NCI-H2107 treated with DMSO at 0.1 percent for 48 hours (cell line): ENCODE measurements around the gene BNC1.

Source experiments
- DNase-seq: peaks from one replicate; lab custom pipeline; 2025; ENCODE audit not compliant: unreplicated experiment; lab: John Stamatoyannopoulos, UW

Gene BNC1, protein sequence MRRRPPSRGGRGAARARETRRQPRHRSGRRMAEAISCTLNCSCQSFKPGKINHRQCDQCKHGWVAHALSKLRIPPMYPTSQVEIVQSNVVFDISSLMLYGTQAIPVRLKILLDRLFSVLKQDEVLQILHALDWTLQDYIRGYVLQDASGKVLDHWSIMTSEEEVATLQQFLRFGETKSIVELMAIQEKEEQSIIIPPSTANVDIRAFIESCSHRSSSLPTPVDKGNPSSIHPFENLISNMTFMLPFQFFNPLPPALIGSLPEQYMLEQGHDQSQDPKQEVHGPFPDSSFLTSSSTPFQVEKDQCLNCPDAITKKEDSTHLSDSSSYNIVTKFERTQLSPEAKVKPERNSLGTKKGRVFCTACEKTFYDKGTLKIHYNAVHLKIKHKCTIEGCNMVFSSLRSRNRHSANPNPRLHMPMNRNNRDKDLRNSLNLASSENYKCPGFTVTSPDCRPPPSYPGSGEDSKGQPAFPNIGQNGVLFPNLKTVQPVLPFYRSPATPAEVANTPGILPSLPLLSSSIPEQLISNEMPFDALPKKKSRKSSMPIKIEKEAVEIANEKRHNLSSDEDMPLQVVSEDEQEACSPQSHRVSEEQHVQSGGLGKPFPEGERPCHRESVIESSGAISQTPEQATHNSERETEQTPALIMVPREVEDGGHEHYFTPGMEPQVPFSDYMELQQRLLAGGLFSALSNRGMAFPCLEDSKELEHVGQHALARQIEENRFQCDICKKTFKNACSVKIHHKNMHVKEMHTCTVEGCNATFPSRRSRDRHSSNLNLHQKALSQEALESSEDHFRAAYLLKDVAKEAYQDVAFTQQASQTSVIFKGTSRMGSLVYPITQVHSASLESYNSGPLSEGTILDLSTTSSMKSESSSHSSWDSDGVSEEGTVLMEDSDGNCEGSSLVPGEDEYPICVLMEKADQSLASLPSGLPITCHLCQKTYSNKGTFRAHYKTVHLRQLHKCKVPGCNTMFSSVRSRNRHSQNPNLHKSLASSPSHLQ

DNA sequence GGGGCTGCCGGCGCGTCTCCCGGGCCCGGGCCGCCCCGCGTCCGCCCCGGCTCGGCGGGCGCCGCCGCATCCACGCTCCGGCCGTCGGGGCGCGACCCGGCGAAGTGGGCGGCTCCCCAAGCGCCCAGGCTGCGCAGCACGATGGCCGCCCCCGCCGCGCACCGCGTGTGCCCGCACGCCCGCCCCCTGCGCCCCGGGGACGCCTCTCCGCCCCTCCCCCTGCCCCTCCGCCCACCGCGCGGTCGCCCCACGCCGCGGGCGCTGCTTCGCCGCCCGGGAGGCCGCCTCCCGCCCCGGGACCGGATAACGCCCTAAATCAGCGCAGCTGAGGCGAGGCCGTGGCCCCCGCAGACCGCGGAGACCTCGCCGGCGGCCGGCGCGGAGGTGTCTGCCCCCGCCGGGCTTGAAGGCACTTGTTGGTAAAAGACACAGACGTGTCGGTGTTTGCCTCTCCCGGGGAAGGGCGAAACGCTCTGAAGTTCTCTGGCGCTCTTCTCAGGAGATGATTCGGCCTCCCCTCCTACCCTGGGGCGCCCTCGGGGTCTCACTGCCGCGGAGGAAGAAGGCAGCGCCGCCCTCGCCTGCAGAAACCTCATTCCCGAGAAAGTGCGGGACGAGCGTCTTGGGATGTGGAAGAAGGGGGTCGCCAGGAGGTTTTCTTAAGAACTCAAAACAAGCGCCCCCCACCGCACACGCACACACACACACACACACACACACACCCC lies at the start of gene BNC1:
TSS of gene BNC1 (minus strand) at position 106 of the 725 bp plus-strand sequence. CDS start at position 70, 36 bp downstream.
- DNase-seq: no peak

GRCh38 chr15:83327041-83327440 lies 42.6 kb upstream of the BNC1 start:
- no peak for DNase-seq

DNA sequence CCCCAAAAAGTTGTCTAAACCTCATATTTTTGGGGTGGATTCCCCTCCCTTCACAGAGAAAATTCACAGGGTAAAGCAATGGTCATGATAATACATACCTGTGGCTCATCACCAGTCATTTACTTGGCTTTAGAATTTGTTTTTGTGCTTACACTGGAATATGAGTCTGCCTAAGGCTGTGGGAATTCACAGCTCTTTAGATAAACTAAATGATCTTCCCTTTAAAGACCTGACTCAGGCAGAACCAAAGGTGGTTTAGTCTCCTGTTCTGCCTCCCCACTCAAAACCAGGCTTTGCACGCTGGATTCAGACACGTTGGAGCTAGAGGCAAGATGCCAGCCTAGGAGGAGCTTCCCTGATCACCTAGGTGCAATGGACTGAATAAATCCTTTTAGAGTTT lies 40.3 kb upstream of the BNC1 start:
- no peak for DNase-seq

DNA sequence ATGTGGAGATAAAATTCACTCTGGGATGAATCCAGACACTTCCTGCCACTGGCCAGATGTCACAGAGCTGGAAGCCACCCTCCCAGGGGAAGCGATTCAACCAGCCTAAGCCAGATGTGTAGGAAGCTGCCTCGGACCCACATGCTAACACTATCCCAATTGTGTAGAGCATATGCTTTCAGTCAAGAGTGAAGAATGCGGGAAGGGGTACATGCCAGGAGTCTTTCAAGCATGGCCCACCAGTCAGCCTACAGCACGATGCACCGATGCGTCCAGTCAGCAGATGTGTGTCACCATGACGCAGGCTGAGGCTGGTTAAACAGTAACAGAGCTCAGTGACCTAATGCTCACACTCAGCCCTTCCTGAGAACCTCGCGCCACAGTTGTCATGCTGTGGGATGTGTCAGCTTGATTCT lies 38.8 kb upstream of the BNC1 start:
- no peak for DNase-seq

DNA sequence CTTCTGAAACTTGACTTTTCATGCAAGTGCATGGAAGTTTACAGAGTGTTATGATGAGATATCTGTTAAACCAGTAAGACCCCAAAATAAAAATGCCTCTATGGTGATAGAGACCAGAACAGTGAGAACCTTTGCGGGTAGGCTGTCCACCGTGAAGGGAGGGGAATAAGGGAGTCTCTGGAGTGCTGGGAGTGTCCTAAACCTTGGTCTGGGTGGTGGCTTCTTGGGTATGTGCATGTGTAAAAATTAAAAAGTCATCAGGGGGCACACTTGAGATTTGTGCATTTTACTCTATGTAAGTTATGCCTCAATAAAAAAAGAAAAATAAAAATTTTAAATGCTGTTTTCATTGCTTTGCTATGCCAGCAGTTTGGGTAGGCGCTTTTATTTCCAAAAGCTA lies 38.2 kb upstream of the BNC1 start:
- no peak for DNase-seq

DNA sequence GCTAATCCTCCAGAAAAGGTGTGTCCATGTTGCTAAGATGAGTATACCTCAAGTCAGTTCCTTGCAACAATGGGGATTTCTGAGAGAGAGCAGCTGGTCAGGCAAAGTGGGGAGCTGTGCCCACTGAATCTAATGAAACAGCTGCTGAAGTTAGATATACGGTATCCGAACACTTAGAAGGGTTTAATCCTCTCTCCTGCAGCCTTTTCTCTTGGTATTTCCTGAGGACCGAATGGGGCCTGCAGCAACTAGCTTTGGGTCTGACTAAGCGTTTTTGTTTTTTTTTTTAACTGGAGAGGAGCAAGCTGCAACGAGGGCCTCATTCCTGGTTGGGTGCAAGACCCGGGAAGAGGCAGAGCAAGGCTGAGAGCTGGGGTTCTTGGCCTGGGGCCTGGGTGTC lies 37.6 kb upstream of the BNC1 start:
- DNase-seq: no peak

GRCh38 chr15:83320844-83321243 lies 36.4 kb upstream of the BNC1 start:
- DNase-seq: no peak

DNA sequence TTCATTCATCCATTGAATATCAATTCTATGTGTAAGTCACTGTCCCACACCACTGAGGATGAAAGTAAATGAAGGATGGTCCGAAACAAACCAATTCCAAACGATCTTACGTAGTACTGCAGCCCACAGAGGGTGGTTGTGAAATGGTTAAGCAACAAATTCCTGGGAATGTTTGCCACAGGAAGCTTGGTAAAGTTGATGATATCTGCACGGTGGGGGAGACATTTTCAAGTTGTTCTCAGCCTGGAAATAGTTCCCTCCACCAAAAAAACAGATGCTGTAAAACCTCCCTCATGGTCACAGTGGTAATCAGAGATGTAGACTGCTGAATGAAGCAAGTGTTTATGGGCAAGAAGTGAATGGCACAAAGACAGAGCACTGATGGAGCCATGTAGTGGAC lies 35.9 kb upstream of the BNC1 start:
- no peak for DNase-seq

DNA sequence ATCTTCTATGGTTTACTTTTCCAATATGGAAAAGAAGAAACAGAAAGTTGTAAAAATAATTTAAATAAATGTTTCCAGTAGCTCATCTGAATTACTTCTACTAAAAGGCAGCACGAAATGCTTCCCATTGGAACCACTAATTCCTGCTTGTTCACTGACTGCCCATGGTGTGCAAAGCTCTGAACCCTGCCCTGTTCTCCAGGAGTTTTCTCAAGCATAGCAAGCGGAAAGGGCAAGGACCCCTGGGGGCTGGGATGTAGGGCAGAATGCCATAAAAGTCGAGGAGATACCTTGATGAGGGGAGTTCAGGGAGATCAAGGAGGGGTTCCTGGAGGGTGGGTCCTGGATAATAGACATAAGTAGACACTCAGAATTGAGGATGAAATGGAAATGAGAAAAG lies 35.3 kb upstream of the BNC1 start:
- no peak for DNase-seq

DNA sequence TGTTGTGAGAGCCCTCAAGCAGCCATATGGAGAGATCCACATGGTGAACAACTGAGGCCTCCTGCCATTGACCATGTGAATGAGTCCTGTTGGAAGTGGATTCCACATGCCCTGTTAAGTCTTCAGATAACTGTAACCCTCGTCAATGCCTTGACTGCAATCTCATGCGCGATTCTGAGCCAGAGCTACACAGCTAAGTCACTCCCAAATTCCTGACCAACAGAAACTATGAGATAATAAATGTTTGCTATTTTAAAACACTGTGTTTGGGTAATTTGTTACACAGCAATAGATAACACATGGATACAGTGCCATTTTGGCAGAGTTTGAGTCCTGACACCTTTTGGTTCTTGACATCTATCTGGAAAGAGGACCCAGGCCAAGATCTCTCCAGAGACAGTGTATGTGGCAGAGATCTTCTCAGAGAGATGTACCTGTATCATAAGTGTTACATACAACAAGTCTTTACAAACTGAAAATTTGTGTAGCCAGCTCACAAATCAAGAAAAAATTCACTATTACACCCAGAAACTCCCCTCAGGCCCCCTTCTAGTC lies 34.5 kb upstream of the BNC1 start:
- no peak for DNase-seq

- DNase-seq: no peak
Observed at GRCh38 chr15:83318036-83318435, 33.6 kb upstream of the BNC1 start.

- DNase-seq: no peak
Observed at GRCh38 chr15:83312071-83312470, 27.6 kb upstream of the BNC1 start.

DNA sequence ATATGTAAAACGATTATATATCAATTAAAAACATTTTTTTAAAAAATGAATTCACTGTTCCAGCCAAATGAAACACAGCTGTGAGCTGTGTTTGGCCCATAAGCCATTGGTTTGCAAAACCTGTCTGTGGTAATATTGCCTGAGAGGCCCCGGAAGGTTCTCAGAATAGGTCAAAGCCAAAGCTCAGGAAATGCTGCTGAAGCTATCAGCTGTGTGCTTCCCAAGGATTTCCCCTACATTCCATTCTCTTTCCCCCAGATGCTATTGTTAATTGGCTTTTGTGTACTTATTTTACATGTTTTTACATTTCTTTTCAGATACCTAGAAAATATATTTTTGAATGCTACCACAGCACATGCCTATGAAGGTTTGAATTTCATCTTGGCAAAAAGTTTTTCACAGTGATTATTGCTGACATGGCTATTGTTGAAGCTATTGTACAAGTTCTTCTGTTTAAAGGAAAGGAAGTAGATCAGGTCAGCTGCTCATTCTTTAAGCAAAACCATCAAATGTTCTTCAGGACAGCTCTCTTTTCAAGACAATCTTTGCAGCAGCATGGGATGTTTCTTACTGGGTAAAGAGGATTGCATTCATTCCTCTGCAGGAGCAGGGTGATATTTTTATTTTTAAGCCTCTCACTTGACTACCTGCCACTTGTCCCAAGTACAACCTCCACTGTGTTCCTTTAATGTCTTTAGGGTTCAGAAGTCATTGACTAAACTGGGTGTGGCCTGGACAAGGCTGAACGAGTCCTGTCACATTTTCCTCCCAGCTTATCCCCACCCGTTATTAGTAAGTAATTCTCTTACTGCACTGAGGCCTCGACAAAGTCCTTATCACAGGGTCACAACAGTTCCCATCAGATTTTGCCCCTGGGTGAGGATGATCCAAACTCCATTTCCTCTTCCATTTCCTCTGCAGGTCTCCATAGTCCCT lies 26.3 kb upstream of the BNC1 start:
- no peak for DNase-seq

GRCh38 chr15:83308671-83309070 lies 24.2 kb upstream of the BNC1 start:
- no peak for DNase-seq

- no peak for DNase-seq
Observed at GRCh38 chr15:83306561-83306960, 22.1 kb upstream of the BNC1 start.

- no peak for DNase-seq
Observed at GRCh38 chr15:83305704-83306291, 21.3 kb upstream of the BNC1 start.

DNA sequence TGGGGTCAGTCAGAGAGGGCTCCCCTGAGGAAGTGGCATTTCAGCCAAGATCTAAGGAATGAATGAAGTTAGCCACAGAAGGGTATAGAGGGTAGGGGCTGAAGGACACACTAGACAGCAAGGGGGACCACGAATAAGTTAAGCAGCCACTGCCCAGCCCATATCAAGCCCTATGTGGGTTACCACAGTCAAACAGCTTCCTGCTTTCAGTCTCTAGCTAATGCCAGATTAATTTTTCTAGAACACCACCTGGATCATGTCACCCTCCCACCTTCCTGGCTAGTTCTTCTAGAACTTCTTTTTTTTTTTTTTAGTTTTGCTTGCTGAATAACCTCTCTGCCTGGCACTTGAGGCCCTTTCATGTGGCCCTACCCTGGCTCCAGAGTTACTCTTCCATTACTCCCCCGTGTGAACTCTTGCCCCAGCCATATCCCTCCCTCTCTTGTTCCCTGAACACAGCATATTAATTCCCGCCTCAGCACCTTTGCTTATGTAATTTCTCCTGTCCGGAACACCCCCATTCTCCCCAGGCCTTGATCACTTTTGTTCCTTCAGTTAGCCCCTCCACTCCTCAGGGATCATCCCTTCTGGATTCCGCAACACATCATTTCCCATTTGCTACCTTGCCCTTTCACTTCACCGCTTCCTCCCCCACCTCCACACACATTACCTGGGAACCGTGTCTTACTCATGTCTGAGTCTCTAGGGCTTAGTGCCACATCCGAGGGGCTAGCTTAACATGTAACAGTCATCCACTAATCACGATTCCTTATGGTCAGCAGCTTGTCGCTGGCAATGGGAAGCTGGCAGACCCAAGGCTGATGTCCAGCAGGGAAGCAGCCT lies 20.6 kb upstream of the BNC1 start:
- DNase-seq: no peak

DNA sequence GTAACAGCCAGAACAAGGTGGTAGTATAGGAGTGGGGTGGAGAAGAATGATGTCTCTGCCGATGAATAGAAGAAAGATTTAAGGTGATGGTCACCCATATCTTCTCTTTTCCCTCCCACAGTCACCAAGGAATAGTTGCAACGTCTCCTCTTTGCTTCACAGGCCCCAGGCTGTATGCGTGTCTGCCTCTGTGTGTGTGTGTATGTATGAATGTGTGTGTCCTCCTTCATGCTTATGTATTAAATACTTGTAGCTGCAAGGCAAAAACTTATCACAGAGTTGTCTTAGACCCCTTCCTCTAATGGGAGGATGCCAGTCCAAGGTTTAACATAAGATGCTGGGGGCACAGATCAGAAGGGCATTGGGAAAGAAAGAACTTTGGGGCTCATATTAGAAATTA lies 19.1 kb upstream of the BNC1 start:
- no peak for DNase-seq

GRCh38 chr15:83300826-83301225 lies 16.4 kb upstream of the BNC1 start:
- no peak for DNase-seq
